ENCODE data around the gene RNU5B-1.

DNA sequence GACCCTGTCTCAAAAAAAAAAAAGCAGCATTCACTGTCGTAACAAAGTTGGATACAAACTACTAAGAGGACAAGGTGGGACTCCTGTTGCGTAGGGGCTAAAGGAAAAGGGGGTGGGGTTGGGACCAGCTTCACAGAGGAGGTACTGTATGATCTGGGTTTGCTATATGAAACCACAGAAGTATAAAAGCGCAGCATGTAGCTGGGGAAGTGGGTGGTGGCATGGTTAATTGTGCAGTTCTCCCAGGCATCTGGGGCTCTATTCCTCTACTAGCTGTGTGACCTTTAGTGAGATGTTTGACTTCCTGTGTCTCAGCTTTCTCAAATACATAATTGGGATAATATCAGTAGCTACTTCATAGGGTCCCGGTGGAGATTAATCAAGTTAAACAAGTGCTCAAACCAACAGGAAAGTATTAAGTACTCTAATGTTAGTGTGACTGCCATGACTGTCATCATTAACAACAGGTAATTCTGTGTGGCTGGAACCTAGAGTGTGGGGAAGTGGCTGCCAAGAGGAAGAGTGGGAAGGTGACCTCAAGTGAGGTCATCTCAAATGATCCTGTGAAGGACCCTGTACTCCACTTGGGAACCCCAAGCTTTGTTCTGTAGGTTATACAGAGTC lies 29.3 kb upstream of the RNU5B-1 start:
- TF ChIP-seq, protein P1, sequence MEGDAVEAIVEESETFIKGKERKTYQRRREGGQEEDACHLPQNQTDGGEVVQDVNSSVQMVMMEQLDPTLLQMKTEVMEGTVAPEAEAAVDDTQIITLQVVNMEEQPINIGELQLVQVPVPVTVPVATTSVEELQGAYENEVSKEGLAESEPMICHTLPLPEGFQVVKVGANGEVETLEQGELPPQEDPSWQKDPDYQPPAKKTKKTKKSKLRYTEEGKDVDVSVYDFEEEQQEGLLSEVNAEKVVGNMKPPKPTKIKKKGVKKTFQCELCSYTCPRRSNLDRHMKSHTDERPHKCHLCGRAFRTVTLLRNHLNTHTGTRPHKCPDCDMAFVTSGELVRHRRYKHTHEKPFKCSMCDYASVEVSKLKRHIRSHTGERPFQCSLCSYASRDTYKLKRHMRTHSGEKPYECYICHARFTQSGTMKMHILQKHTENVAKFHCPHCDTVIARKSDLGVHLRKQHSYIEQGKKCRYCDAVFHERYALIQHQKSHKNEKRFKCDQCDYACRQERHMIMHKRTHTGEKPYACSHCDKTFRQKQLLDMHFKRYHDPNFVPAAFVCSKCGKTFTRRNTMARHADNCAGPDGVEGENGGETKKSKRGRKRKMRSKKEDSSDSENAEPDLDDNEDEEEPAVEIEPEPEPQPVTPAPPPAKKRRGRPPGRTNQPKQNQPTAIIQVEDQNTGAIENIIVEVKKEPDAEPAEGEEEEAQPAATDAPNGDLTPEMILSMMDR (IDR thresholded peaks at IDR 0.05; ENCODE audit: insufficient read depth, low read length, poor library complexity, severe bottlenecking) = no peak
- no peak for TF ChIP-seq EZH2phosphoT487 (conservative IDR thresholded peaks at IDR 0.05; ENCODE audit: low read length)

Measured in SU-DHL-6 (cell line).